GM19467 (cell line): Measurements from ENCODE around the gene MB.

Experiments used
- ATAC-seq: cut with Tn5 transposase; IDR thresholded peaks from one replicate; pipeline ENCODE4 v1.9.1; 2021; ENCODE audit warnings: mild to moderate bottlenecking, moderate library complexity; ENCODE audit not compliant: unreplicated experiment

The MB gene

DNA sequence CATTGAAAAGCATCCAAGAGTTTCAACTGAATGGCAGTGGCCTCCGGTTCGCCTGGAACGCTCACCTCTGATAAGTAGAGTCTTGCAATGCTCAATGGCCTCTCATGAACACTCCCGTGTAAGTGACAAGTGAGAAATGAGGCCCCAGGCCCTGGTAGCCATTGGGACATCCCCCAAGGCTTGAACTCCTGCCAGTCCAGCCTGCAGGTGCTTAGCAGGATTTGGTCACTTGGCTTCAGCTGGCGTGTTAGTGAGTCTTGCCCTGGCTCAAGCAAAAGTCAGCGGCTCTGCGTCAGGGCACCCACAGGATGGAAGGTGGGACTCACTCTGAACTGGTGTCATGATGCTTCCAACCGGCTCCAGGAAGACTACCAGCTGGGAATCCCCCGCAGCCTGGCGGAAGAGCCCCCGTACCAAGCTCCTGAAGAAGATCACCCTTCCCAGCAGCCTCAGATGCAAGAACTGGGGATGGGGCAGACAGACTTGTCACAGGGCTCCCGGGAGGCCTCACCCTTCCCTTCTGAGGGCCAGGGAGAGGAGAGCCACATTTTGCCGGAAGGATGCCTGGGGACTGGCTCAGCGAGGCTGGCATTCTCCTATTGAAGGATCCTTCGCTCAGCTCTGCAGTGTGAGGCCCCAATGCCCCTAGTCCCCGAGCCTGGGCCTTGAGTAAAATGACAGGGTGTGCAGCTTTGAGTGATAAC lies 19.3 kb downstream of the MB start:
- ATAC-seq: no peak

- no peak for ATAC-seq
These were observed 20.3 kb downstream of the MB start for GRCh38 chr22:35596821-35597220.

DNA sequence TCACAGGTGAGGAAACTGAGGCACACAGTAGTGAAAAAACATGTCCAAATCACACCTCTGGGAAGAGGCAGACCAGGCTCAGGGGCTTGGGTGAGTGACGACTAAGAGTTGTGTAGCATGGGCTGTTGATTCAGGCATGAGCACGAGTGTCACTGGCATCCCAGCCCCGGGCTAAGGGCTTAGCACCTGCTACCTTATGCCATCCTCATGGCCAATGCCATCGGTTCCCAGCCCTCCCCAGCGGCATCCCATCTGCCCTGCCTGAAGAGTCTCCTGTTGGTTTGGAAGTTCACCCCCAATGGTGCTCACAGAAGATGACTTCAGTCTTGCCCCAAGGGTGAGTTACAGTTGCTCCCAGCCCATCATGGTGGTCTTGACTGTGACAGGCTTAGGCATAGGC lies 22.4 kb downstream of the MB start:
- ATAC-seq: no peak

DNA sequence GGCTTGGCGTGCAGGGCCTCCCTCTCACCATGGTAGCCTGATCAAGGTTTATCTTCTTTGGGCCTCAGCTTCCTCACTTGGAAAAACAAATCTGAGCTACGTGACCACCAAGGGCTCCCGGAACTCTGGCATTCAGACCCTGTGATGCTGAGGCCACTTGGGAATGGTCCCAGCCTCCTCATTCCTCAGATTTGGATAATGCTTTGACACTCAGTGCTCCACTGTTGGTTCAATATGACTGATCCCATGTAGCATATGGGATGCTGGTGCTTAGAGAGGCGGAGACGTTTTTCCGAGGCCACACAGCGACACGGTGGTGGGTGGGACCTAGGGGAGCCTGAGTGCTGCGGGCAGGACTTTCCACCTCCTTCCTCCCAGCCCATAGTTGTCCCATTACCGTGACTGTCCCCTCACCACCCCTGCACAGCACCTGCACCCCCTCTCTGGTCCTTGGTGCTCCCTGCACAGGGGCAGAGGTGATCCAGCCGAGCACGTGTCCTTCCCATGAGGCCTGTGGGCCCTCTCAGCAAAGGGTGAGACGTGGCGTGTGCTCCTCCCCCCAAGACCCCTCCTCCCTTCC lies 23.1 kb downstream of the MB start:
- no peak for ATAC-seq

DNA sequence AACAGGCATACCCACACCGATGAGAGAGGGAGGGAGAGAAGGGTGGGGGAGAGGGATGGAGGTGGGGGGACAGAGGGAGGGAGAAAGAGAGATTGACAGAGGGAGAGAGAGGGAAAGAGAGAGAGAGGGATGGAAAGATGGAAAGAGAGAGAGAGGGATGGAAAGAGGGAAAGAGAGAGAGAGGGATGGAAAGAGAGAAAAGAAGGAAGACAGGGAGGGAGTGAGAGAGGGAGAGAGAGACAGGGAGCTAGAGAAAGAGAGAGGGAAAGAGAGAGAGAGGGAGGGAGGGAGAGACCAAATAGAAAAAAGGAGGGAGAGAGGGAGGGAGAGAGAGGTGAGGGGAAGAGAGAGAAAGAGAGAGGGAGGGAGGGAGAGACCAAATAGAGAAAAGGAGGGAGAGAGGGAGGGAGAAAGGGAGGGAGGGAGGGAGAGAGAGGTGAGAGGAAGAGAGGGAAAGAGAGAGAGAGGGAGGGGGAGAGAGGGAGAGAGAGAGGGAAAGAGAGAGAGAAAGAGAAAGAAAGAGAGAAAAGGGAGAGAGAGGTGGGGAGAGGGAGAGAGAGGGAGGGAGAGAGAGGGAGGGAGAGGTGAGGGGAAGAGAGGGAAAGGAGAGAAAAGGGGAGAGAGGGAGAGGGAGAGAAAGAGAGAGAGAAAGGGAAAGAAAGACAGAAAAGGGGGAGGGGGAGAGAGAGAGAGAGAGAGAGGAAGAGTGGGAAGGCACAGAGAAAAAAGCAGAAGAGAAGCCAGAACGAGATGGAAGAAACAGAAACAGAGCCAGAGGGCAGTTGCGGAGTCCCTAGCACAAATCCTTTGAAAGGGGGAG lies 23.8 kb downstream of the MB start:
- ATAC-seq: no peak

DNA sequence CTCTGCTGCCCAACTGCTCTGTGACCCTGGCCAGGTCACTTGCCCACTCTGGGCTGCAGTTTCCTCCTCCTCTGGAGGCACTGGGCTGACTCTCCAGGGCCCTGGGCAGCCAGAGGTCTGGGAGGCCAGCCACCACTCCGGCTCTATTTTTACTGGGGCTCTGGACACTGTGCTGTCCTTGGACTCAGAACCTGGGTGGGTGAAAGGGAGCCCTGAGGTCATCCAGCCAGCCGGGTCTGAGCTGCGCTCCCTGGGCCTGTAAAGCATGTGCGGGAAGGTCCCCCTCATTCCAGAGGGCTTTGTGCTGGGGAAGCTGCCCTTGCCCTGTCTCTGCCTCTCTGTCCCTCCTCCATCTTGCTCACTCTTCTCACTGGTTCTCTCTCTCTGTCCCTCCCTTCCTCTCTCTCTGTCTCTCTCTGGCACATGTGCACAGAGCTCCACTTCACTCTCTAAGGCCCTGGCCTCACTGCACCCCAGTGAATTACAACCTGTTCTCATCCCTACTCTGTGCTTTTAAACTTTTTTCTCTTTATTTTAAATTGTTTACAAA lies 24.6 kb downstream of the MB start:
- ATAC-seq: no peak

- ATAC-seq: no peak
These were observed 25.3 kb downstream of the MB start for GRCh38 chr22:35591714-35592417.

DNA sequence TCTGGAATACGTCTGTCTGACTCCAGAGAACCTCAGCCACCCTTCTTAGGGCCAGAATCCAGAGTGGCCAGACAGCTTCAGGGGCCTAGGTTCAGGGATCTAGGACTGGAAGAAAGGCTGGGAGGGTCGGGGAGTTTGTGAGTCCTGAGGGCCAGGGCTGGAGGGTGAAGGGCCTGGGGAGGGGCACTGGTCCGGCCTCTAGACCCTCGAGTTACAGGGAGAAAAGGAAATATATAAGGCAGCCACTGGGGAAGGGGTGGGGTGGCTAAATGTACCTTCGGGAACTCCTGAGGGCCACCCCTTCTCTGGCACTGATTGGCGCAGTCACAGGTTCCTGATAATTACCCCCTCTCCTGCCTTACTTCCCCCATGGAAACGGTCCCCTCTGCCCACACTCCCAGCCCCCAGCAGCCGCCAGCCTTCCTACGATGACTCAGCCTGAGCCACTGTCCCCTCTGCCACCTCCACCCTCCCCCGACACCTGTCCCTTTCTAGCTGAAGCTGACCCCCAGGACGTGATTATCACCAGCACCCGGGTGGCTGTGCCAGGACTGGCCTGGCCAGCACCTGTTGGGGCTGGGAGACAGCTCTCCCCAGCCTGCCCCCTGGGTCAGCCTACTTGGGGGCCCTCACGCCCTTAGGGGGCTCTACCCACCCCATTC lies 26.4 kb downstream of the MB start:
- no peak for ATAC-seq

- no peak for ATAC-seq
These were observed 27.4 kb downstream of the MB start for GRCh38 chr22:35589756-35590093.

DNA sequence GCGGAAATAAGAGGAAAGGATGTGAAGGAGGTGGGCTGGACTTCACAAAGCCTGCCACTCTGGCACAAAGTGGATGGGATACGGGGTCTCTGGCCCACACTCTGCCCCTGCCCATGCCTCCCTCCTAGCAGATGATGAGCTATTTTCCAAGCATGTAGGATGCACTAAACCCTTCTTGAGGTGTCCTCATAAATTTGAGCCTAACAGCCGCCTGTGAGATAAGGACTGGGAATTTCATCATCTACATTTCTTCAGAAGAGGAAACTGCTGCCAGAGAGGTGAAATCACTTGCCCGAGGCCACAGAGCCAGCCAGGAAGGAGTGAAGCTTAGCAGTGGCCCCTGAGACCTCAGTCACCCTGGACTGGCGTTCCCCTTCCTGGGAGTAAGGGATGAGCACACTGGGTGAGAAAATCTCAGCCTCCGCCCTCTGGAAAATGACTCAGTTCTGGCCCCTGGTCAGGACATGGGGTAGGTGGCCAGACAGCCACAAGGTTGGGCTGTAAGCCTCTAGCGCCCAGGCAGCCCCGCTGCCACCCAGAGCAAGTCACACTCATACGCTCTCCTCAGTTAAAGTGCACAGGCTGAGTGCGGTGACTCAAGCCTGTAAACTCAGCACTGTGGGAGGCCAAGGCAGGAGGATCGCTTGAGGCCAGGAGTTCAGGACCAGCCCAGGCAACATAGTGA lies 27.9 kb downstream of the MB start:
- ATAC-seq: no peak

GRCh38 chr22:35587896-35588295 lies 29.2 kb downstream of the MB start:
- ATAC-seq: no peak

DNA sequence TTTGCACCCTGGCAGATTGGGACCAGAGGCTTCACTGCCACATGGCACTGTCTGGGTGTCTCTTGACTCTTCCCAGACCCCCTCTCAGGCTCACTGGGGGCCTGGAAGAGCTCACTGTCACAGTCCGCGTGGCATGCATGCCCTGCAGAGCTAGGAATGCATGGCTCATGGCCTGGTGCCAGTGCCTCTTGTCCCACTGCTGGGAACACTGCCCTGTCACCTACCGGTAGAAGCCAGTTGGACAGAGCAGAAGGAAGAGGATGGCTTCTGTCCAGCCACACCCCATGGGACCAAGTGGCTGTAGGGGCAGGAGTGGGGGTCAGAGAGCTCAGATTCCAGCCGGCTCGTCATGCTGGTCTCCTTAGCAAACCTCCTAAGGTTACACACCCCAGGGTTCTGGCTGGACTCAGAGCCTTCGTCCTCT lies 29.7 kb downstream of the MB start:
- no peak for ATAC-seq

DNA sequence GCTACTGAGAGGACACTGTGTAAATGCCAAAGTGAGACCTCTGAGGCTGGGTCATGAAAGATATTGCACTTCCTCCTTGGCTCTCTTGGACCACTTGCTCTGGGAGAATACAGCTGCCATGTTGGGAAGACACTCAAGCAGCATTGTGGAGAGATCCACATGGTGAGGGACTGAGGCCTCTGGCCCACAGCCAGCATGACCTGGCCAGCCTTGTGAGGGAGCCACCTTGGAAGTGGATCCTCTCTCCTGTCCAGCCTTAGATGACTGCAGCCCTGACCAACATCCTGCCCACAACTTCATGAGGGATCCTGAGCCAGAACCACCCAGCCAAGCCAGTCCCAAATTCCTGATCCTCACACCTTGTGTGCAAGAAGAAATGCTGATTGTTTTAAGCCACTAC lies 30.4 kb downstream of the MB start:
- no peak for ATAC-seq

DNA sequence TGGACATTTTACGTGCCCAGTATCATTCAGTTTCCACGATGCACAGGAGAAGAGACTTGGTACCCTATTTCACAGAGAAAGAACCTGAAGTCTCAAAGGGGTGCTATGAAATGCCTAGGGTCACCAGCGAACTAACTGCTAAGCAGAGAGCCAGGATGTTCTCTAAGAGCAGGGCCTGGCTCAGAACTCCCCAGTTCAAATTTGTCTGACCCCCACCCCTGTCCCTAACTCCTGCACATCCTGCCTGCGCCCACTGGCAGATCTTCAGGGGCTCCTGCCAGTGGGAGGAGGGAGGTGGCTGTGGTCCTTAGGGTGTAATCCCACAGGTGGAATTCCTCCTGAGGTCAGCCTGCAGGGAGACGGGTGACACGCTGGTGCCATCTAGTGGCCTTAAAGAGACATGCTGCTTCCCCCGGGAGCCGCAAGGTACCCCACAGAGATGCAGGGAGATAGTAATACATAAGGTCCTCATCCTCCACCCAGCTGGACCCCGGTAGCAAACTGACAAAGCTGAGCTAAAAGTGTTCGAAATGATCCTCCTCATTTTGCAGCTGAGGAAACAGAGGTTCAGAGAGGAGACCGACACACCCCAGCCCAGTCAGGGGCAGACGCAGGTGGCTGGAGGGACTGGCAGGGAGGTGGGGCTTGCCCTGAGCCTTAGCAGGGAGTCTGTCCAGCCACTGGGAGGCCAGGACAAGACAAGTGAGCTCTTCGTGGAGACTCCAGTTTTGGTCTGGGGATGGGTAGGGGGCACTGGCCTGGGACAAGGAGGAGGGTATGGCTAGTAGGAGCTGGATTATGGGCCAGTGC lies 34.1 kb downstream of the MB start:
- no peak for ATAC-seq

- no peak for ATAC-seq
These were observed 34.8 kb downstream of the MB start for GRCh38 chr22:35582218-35582860.

DNA sequence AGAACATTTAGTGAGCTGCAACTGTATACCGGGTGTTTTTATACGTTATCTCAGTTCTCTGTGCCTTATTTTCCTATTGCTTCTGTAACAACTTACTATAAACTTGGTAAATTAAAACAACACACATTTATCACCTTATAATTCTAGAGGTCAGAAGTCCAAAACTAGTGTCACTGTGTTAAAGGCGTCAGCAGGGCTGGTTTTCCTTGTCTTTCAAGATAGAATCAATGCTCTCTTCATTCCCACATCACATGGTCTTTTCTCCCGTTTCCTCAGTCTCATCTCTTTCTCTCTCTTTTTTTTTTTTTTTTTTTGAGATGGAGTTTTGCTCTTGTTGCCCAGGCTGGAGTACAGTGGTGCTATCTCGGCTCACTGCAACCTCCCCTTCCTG lies 36.1 kb downstream of the MB start:
- ATAC-seq: no peak

DNA sequence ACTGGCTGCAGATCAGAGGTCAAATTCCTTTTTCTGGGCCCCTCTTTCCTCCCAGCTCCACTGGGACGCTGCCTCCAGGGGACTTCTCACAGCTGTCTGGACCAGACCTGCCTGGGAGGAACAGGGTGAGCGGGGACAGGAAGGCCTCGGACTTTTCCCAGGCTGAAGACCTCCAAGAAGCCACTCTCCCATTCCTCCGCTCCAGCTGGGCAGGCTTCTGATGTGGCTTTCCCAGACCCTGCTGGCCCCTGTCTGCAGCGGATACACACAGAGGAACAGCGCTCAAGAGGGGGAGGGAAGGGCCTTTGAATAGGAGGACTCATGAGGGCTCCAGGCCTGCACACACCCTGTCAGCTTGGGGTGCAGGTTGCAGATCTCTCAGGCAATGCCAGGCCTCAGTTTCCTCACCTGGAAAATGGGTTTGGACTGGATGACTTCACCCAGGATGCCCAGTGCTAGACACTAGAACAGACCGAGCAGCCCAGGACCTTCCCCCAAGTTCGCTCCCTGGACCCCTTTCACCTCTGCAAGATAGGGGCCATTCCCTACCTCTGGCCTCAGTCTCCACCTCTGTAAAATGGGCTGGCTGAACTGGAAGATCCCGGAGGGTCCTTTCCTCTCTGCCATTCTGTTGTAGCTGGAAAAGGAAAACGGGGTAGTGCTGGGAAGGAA lies 36.6 kb downstream of the MB start:
- no peak for ATAC-seq

GRCh38 chr22:35578836-35579575 lies 38.1 kb downstream of the MB start:
- ATAC-seq: no peak
